C4-2B (cell line): ENCODE measurements around the gene SPRED3.

Experiments used
- H3K27ac ChIP-seq: fragments of 450-650 bp; 2 replicates; pipeline ENCODE4 v1.5.1; 2017
- CTCF ChIP-seq: fragments of 450-650 bp; conservative IDR thresholded peaks from 2 replicates; pipeline ENCODE4 v1.5.1; 2017; ENCODE audit warnings: mild to moderate bottlenecking
- ZFX ChIP-seq: fragments of 450-650 bp; IDR thresholded peaks from 2 replicates; pipeline ENCODE4 v1.6.1; 2017

SPRED3 gene

GRCh38 chr19:38383184-38383583, 5.3 kb upstream of the SPRED3 start:
- TF ChIP-seq CTCF = no peak
- no peak for TF ChIP-seq ZFX
- no peak overlapping the region for H3K27ac ChIP-seq

GRCh38 chr19:38383743-38384142, 4.8 kb upstream of the SPRED3 start:
- TF ChIP-seq CTCF = no peak
- TF ChIP-seq ZFX = no peak
- no peak overlapping the region for H3K27ac ChIP-seq

- TF ChIP-seq ZFX (no peak), CTCF (no peak)
- H3K27ac ChIP-seq = no peak overlapping the region
These were observed 4.1 kb upstream of the SPRED3 start for GRCh38 chr19:38384209-38385027.

GRCh38 chr19:38385057-38385803, 3.3 kb upstream of the SPRED3 start:
- H3K27ac ChIP-seq = no peak overlapping the region
- TF ChIP-seq CTCF = no peak

GRCh38 chr19:38385804-38386257, 2.7 kb upstream of the SPRED3 start:
- TF ChIP-seq CTCF = no peak
- no peak for TF ChIP-seq ZFX
- H3K27ac ChIP-seq = no peak overlapping the region

GRCh38 chr19:38386300-38386970, 2.1 kb upstream of the SPRED3 start:
- no peak for TF ChIP-seq CTCF
- no peak for TF ChIP-seq ZFX
- H3K27ac ChIP-seq = no peak overlapping the region
